Mesenchymal stem cell (in vitro differentiated cells and primary cell): Measurements from ENCODE around the gene HSD17B7.

Experiments
- DNase-seq: peaks from one replicate; pipeline ENCODE4 v3.0.0-alpha.2; 2013
- H2AFZ ChIP-seq: one replicate; pipeline ENCODE4 v1.6.1; 2013; ENCODE audit warnings: low read depth, mild to moderate bottlenecking, control low read depth, inconsistent platforms, low read length, moderate library complexity
- H2AK5ac ChIP-seq: 2 replicates; pipeline ENCODE4 v1.6.1; 2013; ENCODE audit warnings: low read length, moderate library complexity, mild to moderate bottlenecking, inconsistent platforms; ENCODE audit not compliant: severe bottlenecking
- H2BK120ac ChIP-seq: one replicate; pipeline ENCODE4 v1.6.1; 2013; ENCODE audit warnings: low read depth, mild to moderate bottlenecking, inconsistent platforms, low read length, moderate library complexity
- H2BK12ac ChIP-seq, 2 experiments: one replicate each; pipeline ENCODE4 v1.6.1; 2013; ENCODE audit warnings: inconsistent platforms in 2 of 2, low read length in 2 of 2, mild to moderate bottlenecking in 2 of 2, moderate library complexity in 2 of 2, control low read depth in 1 of 2
- H2BK15ac ChIP-seq: one replicate; pipeline ENCODE4 v1.6.1; 2013; ENCODE audit warnings: mild to moderate bottlenecking, low read depth, inconsistent platforms; ENCODE audit not compliant: poor library complexity, severe bottlenecking
- H2BK5ac ChIP-seq: 2 replicates; pipeline ENCODE4 v1.6.1; 2013; ENCODE audit warnings: low read depth, mild to moderate bottlenecking, low read length, control low read depth, inconsistent platforms; ENCODE audit not compliant: poor library complexity, severe bottlenecking
- H3K14ac ChIP-seq, 2 experiments: one replicate each; pipeline ENCODE4 v1.6.1; 2013; ENCODE audit warnings: inconsistent platforms in 2 of 2, low read length in 2 of 2, control low read depth in 1 of 2, mild to moderate bottlenecking in 1 of 2, moderate library complexity in 1 of 2
- H3K18ac ChIP-seq, 2 experiments: one replicate each; pipeline ENCODE4 v1.6.1; 2013; ENCODE audit warnings: inconsistent platforms in 2 of 2, low read length in 2 of 2, control low read depth in 1 of 2, low read depth in 1 of 2, mild to moderate bottlenecking in 1 of 2
- H3K23ac ChIP-seq, 2 experiments: one replicate each; pipeline ENCODE4 v1.6.1; 2013; ENCODE audit warnings: inconsistent platforms in 2 of 2, low read length in 2 of 2, mild to moderate bottlenecking in 2 of 2, moderate library complexity in 2 of 2, control low read depth in 1 of 2
- H3K27ac ChIP-seq: 2 replicates; pipeline ENCODE4 v1.5.1; 2013; ENCODE audit warnings: mild to moderate bottlenecking, moderate library complexity, low read length, control low read depth, inconsistent platforms; ENCODE audit not compliant: poor library complexity, severe bottlenecking
- H3K27me3 ChIP-seq, 2 experiments: 2 replicates each; pipeline versions ENCODE4 v1.6.1 to v1.7.0; 2013; ENCODE audit warnings: low read length in 2 of 2, mild to moderate bottlenecking in 2 of 2, moderate library complexity in 2 of 2, control low read depth in 1 of 2, inconsistent platforms in 1 of 2; ENCODE audit not compliant: control insufficient read depth in 1 of 2, insufficient read depth in 1 of 2
- H3K36me3 ChIP-seq, 2 experiments: 2 replicates each; pipeline versions ENCODE4 v1.6.1 to v1.7.0; 2013; ENCODE audit warnings: low read length in 2 of 2, control low read depth in 1 of 2, inconsistent platforms in 1 of 2, low read depth in 1 of 2, mild to moderate bottlenecking in 1 of 2; ENCODE audit not compliant: insufficient read depth in 2 of 2, control insufficient read depth in 1 of 2
- H3K4ac ChIP-seq, 2 experiments: one replicate each; pipeline ENCODE4 v1.6.1; 2013; ENCODE audit warnings: inconsistent platforms in 2 of 2, low read length in 2 of 2, mild to moderate bottlenecking in 2 of 2, moderate library complexity in 2 of 2, control low read depth in 1 of 2, low read depth in 1 of 2
- H3K4me1 ChIP-seq: 2 replicates; pipeline ENCODE4 v1.6.1; 2013; ENCODE audit warnings: low read depth, low read length, control low read depth; ENCODE audit not compliant: control insufficient read depth, insufficient read depth
- H3K4me2 ChIP-seq: 2 replicates; pipeline ENCODE4 v1.6.1; 2013; ENCODE audit warnings: low read length, mild to moderate bottlenecking, inconsistent platforms; ENCODE audit not compliant: poor library complexity, severe bottlenecking
- H3K4me3 ChIP-seq, 2 experiments: 2 replicates each; pipeline versions ENCODE4 v1.5.1 to v1.7.0; 2013; ENCODE audit warnings: low read length in 2 of 2, mild to moderate bottlenecking in 2 of 2, control low read depth in 1 of 2, low read depth in 1 of 2; ENCODE audit not compliant: insufficient read depth in 1 of 2
- H3K79me1 ChIP-seq: replicated peaks from 2 replicates; pipeline ENCODE4 v1.6.1; 2013; ENCODE audit warnings: mild to moderate bottlenecking, control low read depth, low read length, inconsistent platforms; ENCODE audit not compliant: poor library complexity, severe bottlenecking
- H3K9ac ChIP-seq: 2 replicates; pipeline ENCODE4 v1.7.0; 2013; ENCODE audit warnings: mild to moderate bottlenecking, low read length, moderate library complexity
- H3K9me3 ChIP-seq: 2 replicates; pipeline ENCODE4 v1.7.0; 2013; ENCODE audit warnings: mild to moderate bottlenecking, low read length; ENCODE audit not compliant: control insufficient read depth
- H4K8ac ChIP-seq: one replicate; pipeline ENCODE4 v1.6.1; 2013; ENCODE audit warnings: inconsistent platforms, mild to moderate bottlenecking, low read length, moderate library complexity
- H4K91ac ChIP-seq: one replicate; pipeline ENCODE4 v1.6.1; 2013; ENCODE audit warnings: mild to moderate bottlenecking, low read length, inconsistent platforms
- WGBS: methylation state at CpG from one replicate; pipeline ENCODE4 v1.1.7; 2013; ENCODE audit warnings: mixed read lengths; 5-methylcytosine and 5-hydroxymethylcytosine counted together

Gene HSD17B7

GRCh38 chr1:162832470-162832869 lies 42.0 kb downstream of the HSD17B7 start:
- H3K27me3 ChIP-seq, result no peaks in the 10 kb centered on the region
- H3K27ac ChIP-seq, result no peak overlapping the region
- DNase-seq, result no peak
- WGBS, result 96% methylated on average over 3 of the region's 3 CpGs
- H2BK5ac ChIP-seq, result no peak overlapping the region
- no peak overlapping the region for H3K4me3 ChIP-seq
- H4K8ac ChIP-seq, result no peak overlapping the region
- H3K18ac ChIP-seq, result no peak overlapping the region
- no peaks in the 10 kb centered on the region for H3K9me3 ChIP-seq
- no peak overlapping the region for H4K91ac ChIP-seq
- no peak overlapping the region for H2AK5ac ChIP-seq
- H3K14ac ChIP-seq, result no peak overlapping the region
- H3K4me2 ChIP-seq, result no peak overlapping the region
- H3K9ac ChIP-seq, result no peak overlapping the region
- no peak overlapping the region for H3K23ac ChIP-seq
- H2BK15ac ChIP-seq, result no peak overlapping the region
- H3K4me1 ChIP-seq, result no peaks in the 10 kb centered on the region
- H3K36me3 ChIP-seq, result no peaks in the 10 kb centered on the region
- no peak overlapping the region for H2AFZ ChIP-seq
- no peaks in the 10 kb centered on the region for H3K79me1 ChIP-seq
- H2BK120ac ChIP-seq, result no peak overlapping the region
- no peak overlapping the region for H3K4ac ChIP-seq
- H2BK12ac ChIP-seq, result no peak overlapping the region

GRCh38 chr1:162835157-162835899 lies 44.8 kb downstream of the HSD17B7 start:
- no peak overlapping the region for H3K9ac ChIP-seq

GRCh38 chr1:162838863-162839262 lies 48.4 kb downstream of the HSD17B7 start:
- H2BK15ac ChIP-seq, result no peak overlapping the region
- no peak overlapping the region for H3K27ac ChIP-seq
- H3K4ac ChIP-seq, result no peak overlapping the region
- peaks cover 2% of the 10 kb centered on the region for H3K4me1 ChIP-seq
- no peak overlapping the region for H2AK5ac ChIP-seq
- H3K23ac ChIP-seq, result no peak overlapping the region
- peaks cover 17% of the 10 kb centered on the region for H3K9me3 ChIP-seq
- no peak overlapping the region for H4K91ac ChIP-seq
- DNase-seq, result no peak
- H3K14ac ChIP-seq, result no peak overlapping the region
- H3K79me1 ChIP-seq, result no peaks in the 10 kb centered on the region
- no peak overlapping the region for H3K18ac ChIP-seq
- WGBS, result 75% methylated on average over 4 of the region's 4 CpGs
- no peak overlapping the region for H3K4me3 ChIP-seq
- no peaks in the 10 kb centered on the region for H3K27me3 ChIP-seq
- no peak overlapping the region for H2AFZ ChIP-seq
- no peak overlapping the region for H3K9ac ChIP-seq
- H2BK12ac ChIP-seq, result no peak overlapping the region
- H2BK5ac ChIP-seq, result no peak overlapping the region
- no peak overlapping the region for H4K8ac ChIP-seq
- no peak overlapping the region for H3K4me2 ChIP-seq
- no peaks in the 10 kb centered on the region for H3K36me3 ChIP-seq
- H2BK120ac ChIP-seq, result no peak overlapping the region

More at GRCh38 chr1:162835157-162835899, 44.8 kb downstream of the HSD17B7 start:
- Histone ChIP-seq H2BK15ac (no peak overlapping the region), H3K9me3 (peaks cover 17% of the 10 kb centered on the region), H4K91ac (no peak overlapping the region), H3K23ac (no peak overlapping the region), H3K18ac (no peak overlapping the region), H3K4me1 (no peaks in the 10 kb centered on the region), H3K4ac (no peak overlapping the region), H3K27me3 (no peaks in the 10 kb centered on the region), H2BK5ac (no peak overlapping the region), H2BK120ac (no peak overlapping the region), H2BK12ac (no peak overlapping the region), H3K4me3 (no peak overlapping the region), H3K14ac (no peak overlapping the region), H3K36me3 (no peaks in the 10 kb centered on the region), H4K8ac (no peak overlapping the region), H3K79me1 (no peaks in the 10 kb centered on the region), H3K4me2 (no peak overlapping the region), H2AFZ (no peak overlapping the region), H2AK5ac (no peak overlapping the region), H3K27ac (no peak overlapping the region)
- DNase-seq, result no peak
- WGBS, result 80% methylated on average over 3 of the region's 3 CpGs

GRCh38 chr1:162840250-162840839 lies 49.8 kb downstream of the HSD17B7 start:
- H3K4me2 ChIP-seq, result no peak overlapping the region
- H2BK15ac ChIP-seq, result no peak overlapping the region
- no peak overlapping the region for H2AK5ac ChIP-seq
- H2AFZ ChIP-seq, result no peak overlapping the region
- peaks cover 2% of the 10 kb centered on the region for H3K4me1 ChIP-seq
- H2BK5ac ChIP-seq, result no peak overlapping the region
- H3K9ac ChIP-seq, result no peak overlapping the region
- H3K27ac ChIP-seq, result no peak overlapping the region
- no peaks in the 10 kb centered on the region for H3K36me3 ChIP-seq
- no peak overlapping the region for H3K14ac ChIP-seq
- H2BK120ac ChIP-seq, result no peak overlapping the region
- no peaks in the 10 kb centered on the region for H3K27me3 ChIP-seq
- H3K18ac ChIP-seq, result no peak overlapping the region
- no peak overlapping the region for H2BK12ac ChIP-seq
- H3K4me3 ChIP-seq, result no peak overlapping the region
- peaks cover 17% of the 10 kb centered on the region for H3K9me3 ChIP-seq
- H3K79me1 ChIP-seq, result no peaks in the 10 kb centered on the region
- no peak overlapping the region for H4K91ac ChIP-seq
- H3K23ac ChIP-seq, result no peak overlapping the region
- peak; percentile 11 for DNase-seq
- H4K8ac ChIP-seq, result no peak overlapping the region
- H3K4ac ChIP-seq, result no peak overlapping the region
